Endothelial cell of umbilical vein (primary cell): ENCODE results near the gene PHLPP1.

Source experiments
- POLR2A ChIP-seq: IDR thresholded peaks from 2 replicates; pipeline ENCODE4 v1.6.1; 2012; ENCODE audit warnings: low read depth, mild to moderate bottlenecking, control low read depth, low read length
- TF ChIP-seq, protein P1 (sequence below), 2 donors: IDR thresholded peaks; 1 replicate in 1 of 2; 2 replicates in 1 of 2; pipeline ENCODE4 v1.5.1; 2011; ENCODE audit warnings: low read length in 2 of 2, mild to moderate bottlenecking in 2 of 2, moderate library complexity in 2 of 2, control low read depth in 1 of 2, inconsistent platforms in 1 of 2, low read depth in 1 of 2; ENCODE audit not compliant: insufficient read depth in 1 of 2; ENCODE audit errors: extremely low read depth in 1 of 2

DNA sequence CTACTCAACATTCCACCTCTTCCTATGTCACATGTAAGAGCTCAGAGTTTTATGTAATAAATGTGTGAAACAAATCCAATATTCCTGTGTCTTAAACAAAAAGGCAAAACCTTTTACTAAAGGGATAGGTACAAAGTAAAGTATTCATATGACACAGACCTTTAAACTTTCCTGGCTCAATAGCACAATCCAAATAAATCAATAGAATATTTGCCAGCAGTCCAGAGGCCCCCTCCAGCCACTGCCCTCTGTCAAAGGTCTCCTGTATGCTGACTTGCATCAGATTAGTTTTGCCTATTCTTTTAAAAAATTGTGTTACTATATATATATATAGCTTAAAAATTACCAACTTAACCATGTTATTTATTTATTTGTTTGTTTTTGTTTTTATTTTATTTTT lies 17.7 kb upstream of the PHLPP1 start:
- TF ChIP-seq POLR2A = no peak
- TF ChIP-seq, protein P1, sequence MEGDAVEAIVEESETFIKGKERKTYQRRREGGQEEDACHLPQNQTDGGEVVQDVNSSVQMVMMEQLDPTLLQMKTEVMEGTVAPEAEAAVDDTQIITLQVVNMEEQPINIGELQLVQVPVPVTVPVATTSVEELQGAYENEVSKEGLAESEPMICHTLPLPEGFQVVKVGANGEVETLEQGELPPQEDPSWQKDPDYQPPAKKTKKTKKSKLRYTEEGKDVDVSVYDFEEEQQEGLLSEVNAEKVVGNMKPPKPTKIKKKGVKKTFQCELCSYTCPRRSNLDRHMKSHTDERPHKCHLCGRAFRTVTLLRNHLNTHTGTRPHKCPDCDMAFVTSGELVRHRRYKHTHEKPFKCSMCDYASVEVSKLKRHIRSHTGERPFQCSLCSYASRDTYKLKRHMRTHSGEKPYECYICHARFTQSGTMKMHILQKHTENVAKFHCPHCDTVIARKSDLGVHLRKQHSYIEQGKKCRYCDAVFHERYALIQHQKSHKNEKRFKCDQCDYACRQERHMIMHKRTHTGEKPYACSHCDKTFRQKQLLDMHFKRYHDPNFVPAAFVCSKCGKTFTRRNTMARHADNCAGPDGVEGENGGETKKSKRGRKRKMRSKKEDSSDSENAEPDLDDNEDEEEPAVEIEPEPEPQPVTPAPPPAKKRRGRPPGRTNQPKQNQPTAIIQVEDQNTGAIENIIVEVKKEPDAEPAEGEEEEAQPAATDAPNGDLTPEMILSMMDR (IDR thresholded peaks at IDR 0.05; ENCODE audit: extremely low read depth in 1 of 2, insufficient read depth in 1 of 2, low read depth in 1 of 2, low read length in 2 of 2) = no peak
